ENCODE data around the gene WDR64. TPM values are rescaled to one million over a fixed set of nuclear protein-coding genes. Genes with fewer than 3 reads are reported as not detected.
"Not testable (repeated sequence)": the region's sequence is repeated elsewhere in the genome, so short reads cannot be mapped to it uniquely, and the experiment has no call there.

The WDR64 gene
- total RNA-seq, 1 donor, result not detected

DNA sequence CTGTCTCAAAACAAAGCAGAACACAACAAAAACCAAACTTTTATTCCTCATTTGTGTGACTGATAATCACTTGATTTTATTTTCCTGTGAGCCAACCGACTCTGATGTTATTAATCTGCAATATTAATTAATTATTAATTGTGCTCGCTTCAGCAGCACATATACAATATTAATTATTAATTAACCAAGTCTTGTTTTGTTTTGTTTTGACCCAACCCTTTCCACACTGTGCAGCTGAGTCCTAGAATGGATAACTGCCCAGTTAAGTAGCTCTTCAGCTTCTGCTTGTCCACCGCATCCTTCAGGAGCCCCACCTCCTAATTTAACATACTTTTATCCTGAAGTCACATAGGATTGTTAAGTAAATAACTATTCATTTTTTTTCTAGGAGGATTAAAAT, 148.6 kb downstream of the WDR64 start:
- H2AFZ ChIP-seq (ENCODE audit: low read length), result no peak overlapping the region
- no peak overlapping the region for H3K4me3 ChIP-seq (ENCODE audit: insufficient read depth, low read length)
- H4K20me1 ChIP-seq (ENCODE audit: insufficient read depth, low read length), result no peaks in the 10 kb centered on the region
- H3K9me3 ChIP-seq (ENCODE audit: low read depth, low read length), result no peaks in the 10 kb centered on the region
- H3K36me3 ChIP-seq (ENCODE audit: insufficient read depth, low read length), result no peaks in the 10 kb centered on the region
- no peak overlapping the region for H3K27ac ChIP-seq (ENCODE audit: low read depth, low read length)
- H3K79me2 ChIP-seq (ENCODE audit: insufficient read depth, low read length), result no peaks in the 10 kb centered on the region
- no peak overlapping the region for H3K4me2 ChIP-seq (ENCODE audit: insufficient read depth, low read length)
- H3K27me3 ChIP-seq (ENCODE audit: insufficient read depth, low read length), result no peaks in the 10 kb centered on the region
- DNase-seq (ENCODE audit: insufficient read length, low spot score, missing footprints), result no peak
- TF ChIP-seq, protein P1, sequence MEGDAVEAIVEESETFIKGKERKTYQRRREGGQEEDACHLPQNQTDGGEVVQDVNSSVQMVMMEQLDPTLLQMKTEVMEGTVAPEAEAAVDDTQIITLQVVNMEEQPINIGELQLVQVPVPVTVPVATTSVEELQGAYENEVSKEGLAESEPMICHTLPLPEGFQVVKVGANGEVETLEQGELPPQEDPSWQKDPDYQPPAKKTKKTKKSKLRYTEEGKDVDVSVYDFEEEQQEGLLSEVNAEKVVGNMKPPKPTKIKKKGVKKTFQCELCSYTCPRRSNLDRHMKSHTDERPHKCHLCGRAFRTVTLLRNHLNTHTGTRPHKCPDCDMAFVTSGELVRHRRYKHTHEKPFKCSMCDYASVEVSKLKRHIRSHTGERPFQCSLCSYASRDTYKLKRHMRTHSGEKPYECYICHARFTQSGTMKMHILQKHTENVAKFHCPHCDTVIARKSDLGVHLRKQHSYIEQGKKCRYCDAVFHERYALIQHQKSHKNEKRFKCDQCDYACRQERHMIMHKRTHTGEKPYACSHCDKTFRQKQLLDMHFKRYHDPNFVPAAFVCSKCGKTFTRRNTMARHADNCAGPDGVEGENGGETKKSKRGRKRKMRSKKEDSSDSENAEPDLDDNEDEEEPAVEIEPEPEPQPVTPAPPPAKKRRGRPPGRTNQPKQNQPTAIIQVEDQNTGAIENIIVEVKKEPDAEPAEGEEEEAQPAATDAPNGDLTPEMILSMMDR (IDR thresholded peaks at IDR 0.05; ENCODE audit: extremely low read depth, low read depth, low read length), result no peak
- H3K4me1 ChIP-seq (ENCODE audit: insufficient read depth, low read length), result no peaks in the 10 kb centered on the region

GRCh38 chr1:241802863-241803262, 150.8 kb downstream of the WDR64 start:
- H3K27ac ChIP-seq (ENCODE audit: low read depth, low read length), result no peak overlapping the region
- no peak overlapping the region for H2AFZ ChIP-seq (ENCODE audit: low read length)
- no peaks in the 10 kb centered on the region for H3K27me3 ChIP-seq (ENCODE audit: insufficient read depth, low read length)
- TF ChIP-seq, protein P1 (IDR thresholded peaks at IDR 0.05; ENCODE audit: extremely low read depth, low read depth, low read length), result no peak
- no peaks in the 10 kb centered on the region for H4K20me1 ChIP-seq (ENCODE audit: insufficient read depth, low read length)
- no peaks in the 10 kb centered on the region for H3K9me3 ChIP-seq (ENCODE audit: low read depth, low read length)
- no peaks in the 10 kb centered on the region for H3K4me1 ChIP-seq (ENCODE audit: insufficient read depth, low read length)
- no peaks in the 10 kb centered on the region for H3K36me3 ChIP-seq (ENCODE audit: insufficient read depth, low read length)
- no peak overlapping the region for H3K4me2 ChIP-seq (ENCODE audit: insufficient read depth, low read length)
- H3K79me2 ChIP-seq (ENCODE audit: insufficient read depth, low read length), result no peaks in the 10 kb centered on the region
- H3K4me3 ChIP-seq (ENCODE audit: insufficient read depth, low read length), result no peak overlapping the region
- no peak for DNase-seq (ENCODE audit: insufficient read length, low spot score, missing footprints)

- not testable (repeated sequence) for H3K4me3 ChIP-seq (ENCODE audit: insufficient read depth, low read length); H3K27ac ChIP-seq (ENCODE audit: low read depth, low read length); H3K27me3 ChIP-seq (ENCODE audit: insufficient read depth, low read length); H3K4me2 ChIP-seq (ENCODE audit: insufficient read depth, low read length); H3K79me2 ChIP-seq (ENCODE audit: insufficient read depth, low read length); DNase-seq (ENCODE audit: insufficient read length, low spot score, missing footprints); H2AFZ ChIP-seq (ENCODE audit: low read length); H3K9me3 ChIP-seq (ENCODE audit: low read depth, low read length); H3K4me1 ChIP-seq (ENCODE audit: insufficient read depth, low read length); H4K20me1 ChIP-seq (ENCODE audit: insufficient read depth, low read length); H3K36me3 ChIP-seq (ENCODE audit: insufficient read depth, low read length)
Observed at GRCh38 chr1:241804706-241805105, 152.6 kb downstream of the WDR64 start.

DNA sequence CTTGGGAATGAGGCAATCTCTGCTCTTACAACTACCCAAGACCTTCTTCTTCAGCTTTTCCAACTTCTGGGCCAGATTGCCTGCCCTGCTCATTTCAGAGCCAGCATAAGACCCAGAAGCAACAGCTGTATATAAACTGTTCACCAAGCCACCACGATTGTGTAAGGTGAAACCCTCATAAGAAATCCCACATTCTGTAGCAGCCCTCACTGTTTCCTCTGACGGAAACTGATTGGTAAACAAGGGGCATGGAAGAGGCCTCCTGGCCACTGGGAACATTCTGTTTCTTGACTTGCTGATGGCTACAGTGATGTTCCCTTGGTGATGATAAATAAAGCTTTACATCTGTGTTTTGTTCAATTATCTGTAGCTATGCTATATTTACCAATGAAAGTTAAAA, 156.2 kb downstream of the WDR64 start:
- Histone ChIP-seq H2AFZ (ENCODE audit: low read length) (no peak overlapping the region), H3K4me3 (ENCODE audit: insufficient read depth, low read length) (no peak overlapping the region), H3K79me2 (ENCODE audit: insufficient read depth, low read length) (no peaks in the 10 kb centered on the region), H3K4me2 (ENCODE audit: insufficient read depth, low read length) (no peak overlapping the region), H4K20me1 (ENCODE audit: insufficient read depth, low read length) (no peaks in the 10 kb centered on the region), H3K27me3 (ENCODE audit: insufficient read depth, low read length) (no peaks in the 10 kb centered on the region), H3K9me3 (ENCODE audit: low read depth, low read length) (no peaks in the 10 kb centered on the region), H3K36me3 (ENCODE audit: insufficient read depth, low read length) (no peaks in the 10 kb centered on the region), H3K27ac (ENCODE audit: low read depth, low read length) (no peak overlapping the region), H3K4me1 (ENCODE audit: insufficient read depth, low read length) (no peaks in the 10 kb centered on the region)
- TF ChIP-seq, protein P1 (IDR thresholded peaks at IDR 0.05; ENCODE audit: extremely low read depth, low read depth, low read length), result no peak
- no peak for DNase-seq (ENCODE audit: insufficient read length, low spot score, missing footprints)
